HT-29 (cell line): ENCODE results near the gene CRX. TPM values are rescaled to one million over a fixed set of nuclear protein-coding genes. Genes with fewer than 3 reads are reported as not detected.
"Not testable (repeated sequence)": the region's sequence is repeated elsewhere in the genome, so short reads cannot be mapped to it uniquely, and the experiment has no call there.

ENCODE experiments used
- DNase-seq: peaks from one replicate; pipeline ENCODE4 v3.0.0-alpha.2; 2015; ENCODE audit warnings: low spot score
- small RNA-seq: library from RNA; depleted of rRNA; stranded (forward); fragments of <200 nt; gene quantifications from one replicate; pipeline ENCODE3, GENCODE V24; 2014
- total RNA-seq: library from RNA; depleted of rRNA; stranded (reverse); fragments of >200 nt; shearing (Covaris generic); gene quantifications from 2 replicates; pipeline ENCODE4 v1.2.3, GENCODE V29; 2014; rRNA removed

Gene CRX
- total RNA-seq, 1 experiment from 2014 or later, result not detected

- not testable (repeated sequence) for DNase-seq
Measured at GRCh38 chr19:47859838-47860237, 38.1 kb downstream of the CRX start.

DNA sequence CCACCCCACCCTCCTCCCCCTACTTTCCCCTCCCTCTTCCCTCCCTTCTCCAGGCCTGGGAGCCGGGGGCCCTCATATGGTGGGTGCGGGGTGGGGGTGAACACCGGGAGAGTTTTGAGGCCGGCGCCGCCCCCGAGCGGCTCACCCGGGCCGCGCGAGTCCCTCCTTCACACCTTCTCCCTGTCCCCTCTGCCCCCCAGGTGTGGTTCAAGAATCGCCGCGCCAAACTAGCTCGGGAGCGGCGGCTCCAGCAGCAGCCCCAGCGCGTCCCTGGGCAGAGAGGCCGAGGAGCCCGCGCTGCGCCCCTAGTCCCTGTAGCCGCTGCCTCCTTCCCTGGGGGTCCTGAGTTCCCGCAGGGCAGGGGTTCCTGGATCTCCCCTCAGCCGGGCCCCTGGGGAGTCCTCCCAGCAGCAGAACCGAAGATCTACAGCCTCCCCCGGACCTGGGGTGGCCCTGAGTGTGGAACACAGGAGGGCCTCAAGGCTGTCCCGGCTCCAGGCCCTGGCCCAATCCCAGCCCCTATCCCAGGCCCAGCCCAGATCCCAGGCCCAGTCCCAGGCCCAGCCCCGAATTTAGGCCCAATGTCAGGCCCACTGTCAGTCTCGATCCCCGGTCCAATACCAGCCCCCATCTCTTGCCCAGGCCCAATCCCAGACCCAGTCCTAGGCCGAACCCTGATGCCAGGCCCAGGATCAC, 39.0 kb downstream of the CRX start:
- no peak for DNase-seq

GRCh38 chr19:47861630-47862029, 39.9 kb downstream of the CRX start:
- no peak for DNase-seq

GRCh38 chr19:47863514-47863936, 41.8 kb downstream of the CRX start:
- peak; percentile 98 for DNase-seq

DNA sequence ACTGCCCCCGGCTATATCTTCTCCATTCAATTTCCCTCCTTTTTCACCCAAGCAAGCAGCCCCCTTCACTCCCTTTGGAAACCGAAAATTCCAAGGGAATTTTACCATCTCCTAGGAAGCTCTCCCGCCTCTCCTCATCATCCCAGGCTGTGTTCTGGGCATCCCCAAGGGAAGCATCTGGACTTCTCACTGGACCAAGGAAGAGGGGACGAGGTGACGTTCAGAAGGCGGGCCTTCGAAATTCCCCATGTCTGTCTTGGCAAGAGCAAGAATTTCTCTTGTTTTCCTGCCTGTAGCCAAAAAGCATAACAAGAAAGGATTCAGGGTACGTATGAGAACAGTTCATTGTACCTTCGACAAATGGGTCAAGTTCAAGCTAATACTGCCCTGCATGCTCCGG, 43.4 kb downstream of the CRX start:
- DNase-seq, result no peak

- no peak for DNase-seq
Measured at GRCh38 chr19:47878906-47879305, 57.2 kb downstream of the CRX start.

DNA sequence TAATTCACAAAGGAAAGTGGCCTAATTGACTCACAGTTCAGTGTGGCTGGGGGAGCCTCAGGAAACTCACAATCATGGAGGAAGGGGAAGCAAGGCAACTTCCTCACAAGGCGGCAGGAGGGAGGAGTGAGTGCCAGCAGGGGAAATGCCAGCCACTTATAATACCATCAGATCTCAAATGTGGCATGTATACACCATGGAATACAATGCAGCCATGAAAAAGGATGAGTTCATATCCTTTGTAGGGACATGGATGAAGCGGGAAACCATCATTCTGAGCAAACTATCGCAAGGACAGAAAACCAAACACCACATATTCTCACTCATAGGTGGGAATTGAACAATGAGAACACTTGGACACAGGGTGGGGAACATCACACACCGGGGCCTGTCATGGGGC, 57.6 kb downstream of the CRX start:
- not testable (repeated sequence) for DNase-seq

DNA sequence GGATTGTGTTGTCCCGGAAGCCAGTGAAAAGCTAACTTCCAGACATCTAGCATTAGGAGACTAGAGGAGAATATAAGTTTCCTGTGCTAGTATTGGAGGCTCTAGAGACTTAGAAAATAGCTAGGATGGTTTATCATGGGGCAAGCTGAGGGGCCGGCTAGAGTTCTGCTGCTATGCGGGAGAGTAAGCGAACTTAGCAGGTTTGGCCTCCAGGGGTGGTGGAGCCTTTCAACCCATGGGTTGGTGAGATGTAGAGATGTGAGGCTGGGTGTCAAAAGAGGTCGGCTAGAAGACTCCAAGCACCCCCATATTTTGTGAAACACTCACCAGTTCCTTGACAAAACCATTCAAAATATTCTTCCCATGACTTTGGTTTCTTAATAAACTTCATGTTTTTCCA, 60.0 kb downstream of the CRX start:
- no peak for DNase-seq

DNA sequence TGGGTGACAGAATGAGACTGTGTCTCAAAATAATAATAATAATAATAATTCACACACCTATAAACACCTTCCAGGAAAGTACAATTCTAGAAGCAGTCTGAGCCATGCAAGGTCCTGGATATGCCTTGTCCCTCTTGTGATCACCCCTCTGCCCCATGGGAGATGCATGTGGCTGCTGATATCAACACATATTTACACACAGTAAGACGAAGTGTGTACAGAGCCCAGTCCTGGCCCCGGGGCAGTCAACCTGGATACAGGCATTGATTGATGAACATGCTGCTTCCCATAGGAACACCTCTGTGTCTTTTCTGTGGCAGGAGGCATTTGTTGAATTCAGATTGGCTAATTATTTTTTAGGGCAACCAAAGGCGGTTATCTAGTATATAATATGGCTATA, 61.2 kb downstream of the CRX start:
- no peak for DNase-seq

GRCh38 chr19:47885067-47885463, 63.3 kb downstream of the CRX start:
- DNase-seq, result no peak

- no peak for DNase-seq
Measured at GRCh38 chr19:47886010-47886559, 64.3 kb downstream of the CRX start, which contains the start of gene SULT2A1. Gene SULT2A1 (minus strand): TSS chr19:47886315. CDS start chr19:47886257, 58 bp downstream.

DNA sequence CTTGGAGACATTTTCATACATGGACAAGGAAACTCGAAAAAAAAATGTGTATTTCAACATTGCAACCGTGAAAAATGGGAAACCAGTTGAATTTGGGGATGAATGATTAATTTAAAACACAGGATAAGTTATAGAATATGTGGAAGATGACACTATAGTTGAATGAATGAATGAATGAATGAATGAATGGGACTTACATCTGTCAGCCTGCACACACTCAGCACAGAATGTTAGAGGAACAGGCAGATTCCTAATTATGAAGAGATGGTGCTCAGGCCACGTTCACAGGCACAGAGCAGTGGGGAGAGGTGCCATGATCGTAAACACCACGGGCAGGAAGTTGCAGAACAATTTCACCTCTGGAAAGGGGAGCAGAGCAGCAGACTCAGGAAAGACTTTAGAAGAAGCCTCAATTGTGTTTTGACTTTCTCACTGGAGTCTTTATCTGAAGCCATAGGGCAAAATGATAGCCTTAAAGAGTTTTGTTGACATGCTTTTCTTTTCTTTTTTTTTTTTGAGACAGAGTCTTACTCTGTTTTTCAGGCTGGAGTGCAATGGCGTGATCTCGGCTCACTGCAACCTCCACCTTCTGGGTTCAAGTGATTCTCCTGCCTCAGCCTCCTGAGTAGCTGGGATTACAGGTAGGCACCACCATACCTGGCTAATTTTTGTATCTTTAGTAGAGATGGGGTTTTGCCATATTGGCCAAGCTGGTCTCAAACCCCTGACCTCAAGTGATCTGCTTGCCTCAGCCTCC, 69.3 kb downstream of the CRX start:
- DNase-seq, result no peak

- no peak for DNase-seq
Measured at GRCh38 chr19:47891622-47891922, 69.8 kb downstream of the CRX start.

GRCh38 chr19:47891923-47892666, 70.4 kb downstream of the CRX start:
- no peak for DNase-seq

Small RNA genes within 50 kb of the gene (small RNA-seq; reads per million reads assigned to genes)
- gene AC008745.1, result not detected

Other genes starting within 250 kb of the CRX start
- not detected in 2 replicates for gene ZNF541, start 248.8 kb upstream of the CRX start, total RNA-seq
- gene BICRA, start 212.8 kb upstream of the CRX start, total RNA-seq, result 2.6 and 5.2 TPM in 2 replicates
- gene EHD2, start 108.5 kb upstream of the CRX start, total RNA-seq, result 18.4 and 20.3 TPM in 2 replicates
- gene NOP53, start 76.4 kb upstream of the CRX start, total RNA-seq, result 300 and 310 TPM in 2 replicates
- 492 and 534 TPM in 2 replicates for gene SELENOW, start 43.2 kb upstream of the CRX start, total RNA-seq
- gene TPRX1, start 17.4 kb upstream of the CRX start, total RNA-seq, result not detected in 2 replicates
- not detected in 2 replicates for gene TPRX2, start 37.3 kb downstream of the CRX start, total RNA-seq
- not detected in 2 replicates for gene SULT2A1, start 64.4 kb downstream of the CRX start, total RNA-seq
- not detected in 2 replicates for gene BSPH1, start 170.2 kb downstream of the CRX start, total RNA-seq
- not detected in 2 replicates for gene ELSPBP1, start 172.7 kb downstream of the CRX start, total RNA-seq
- gene CABP5, start 222.1 kb downstream of the CRX start, total RNA-seq, result not detected in 2 replicates